HG02571 (cell line): Measurements from ENCODE around the gene PRR9.

Experiments used
- ATAC-seq: cut with Tn5 transposase; IDR thresholded peaks from one replicate; pipeline ENCODE4 v1.9.1; 2021; ENCODE audit warnings: mild to moderate bottlenecking, moderate library complexity; ENCODE audit not compliant: unreplicated experiment

Gene PRR9

DNA sequence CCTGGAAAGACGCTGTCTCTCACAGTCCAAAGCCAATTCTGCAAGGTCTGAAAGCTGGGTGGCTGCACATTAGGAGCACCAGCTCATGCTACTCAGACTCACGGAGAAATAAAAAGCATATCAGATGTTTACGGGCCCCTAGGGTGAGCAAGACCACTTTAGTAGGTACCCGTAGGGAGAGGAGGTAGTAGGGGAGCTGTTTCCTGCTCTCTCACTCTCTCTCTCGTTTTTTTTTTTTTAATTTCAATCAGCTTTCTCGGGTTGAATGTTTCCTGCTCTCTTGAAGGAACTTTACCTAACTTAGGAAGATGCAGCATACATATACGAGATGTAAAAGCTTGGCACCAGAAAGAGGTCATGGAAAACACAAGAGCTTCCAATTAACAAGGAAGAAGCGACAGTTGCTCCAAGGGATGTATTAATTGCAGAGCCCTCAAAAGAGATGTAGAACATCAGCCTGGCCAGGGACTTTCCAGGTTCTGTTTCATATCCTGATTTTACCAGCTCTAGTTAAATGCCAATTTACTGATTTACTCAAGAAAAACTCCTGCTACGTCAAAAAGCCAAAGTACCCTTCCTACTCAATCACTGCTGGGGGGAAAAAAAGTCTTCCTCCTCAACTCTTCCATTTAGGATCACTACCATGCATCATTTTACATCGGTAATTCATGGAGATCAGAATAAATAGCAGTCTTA, 45.2 kb downstream of the PRR9 start:
- no peak for ATAC-seq

DNA sequence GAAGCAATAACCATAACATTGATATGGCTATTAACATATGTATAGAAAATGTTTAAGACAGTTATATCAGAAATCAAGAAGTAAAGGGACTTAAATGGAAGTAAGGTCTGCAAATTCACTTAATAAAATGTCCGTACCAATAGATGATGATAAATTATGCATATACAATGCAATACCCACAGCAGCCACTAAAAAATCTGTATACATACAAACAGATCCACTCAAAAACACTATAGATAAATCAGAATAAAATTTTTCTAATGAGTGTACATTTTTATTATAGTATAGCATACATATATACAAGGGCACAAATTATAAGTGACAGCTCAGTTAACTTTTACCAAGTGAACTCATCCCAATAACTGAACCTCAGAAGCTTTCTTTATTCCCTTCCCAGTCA, 48.1 kb downstream of the PRR9 start:
- ATAC-seq, result no peak
